CD4-positive, CD25-positive, alpha-beta regulatory T cell (primary cell): ENCODE measurements around the gene ANK3. TPM values are rescaled to one million over a fixed set of nuclear protein-coding genes. Genes with fewer than 3 reads are reported as not detected.

Source experiments
- ATAC-seq, 2 donors: fragments of 150-1000 bp; cut with Tn5 transposase; one replicate each; pipeline ENCODE4 v1.10.0; 2021; ENCODE audit warnings: low read depth in 2 of 2, moderate number of reproducible peaks in 2 of 2, moderate library complexity in 1 of 2
- DNase-seq, 3 donors: peaks; one replicate each; pipeline versions ENCODE4 v3.0.0 to v3.0.0-alpha.2; 2012 to 2022; ENCODE audit warnings: mixed read lengths in 1 of 3
- H3K27ac ChIP-seq: one replicate; pipeline ENCODE4 v1.7.0; 2013; ENCODE audit warnings: mild to moderate bottlenecking, low read length; ENCODE audit not compliant: insufficient read depth, poor library complexity, severe bottlenecking
- H3K27me3 ChIP-seq: one replicate; pipeline ENCODE4 v1.7.0; 2013; ENCODE audit warnings: low read length; ENCODE audit not compliant: control insufficient read depth, insufficient read depth
- H3K36me3 ChIP-seq: one replicate; pipeline ENCODE4 v1.7.0; 2013; ENCODE audit warnings: mild to moderate bottlenecking, low read length, moderate library complexity; ENCODE audit not compliant: control insufficient read depth, insufficient read depth
- H3K4me1 ChIP-seq: 2 replicates; pipeline ENCODE4 v1.7.0; 2013; ENCODE audit warnings: mild to moderate bottlenecking, low read length; ENCODE audit not compliant: insufficient read depth, control insufficient read depth, poor library complexity, severe bottlenecking
- H3K4me3 ChIP-seq: one replicate; pipeline ENCODE4 v1.7.0; 2013; ENCODE audit warnings: low read depth, mild to moderate bottlenecking, low read length, moderate library complexity
- H3K9me3 ChIP-seq, 2 experiments: 1 replicate in 1 of 2; 2 replicates in 1 of 2; pipeline ENCODE4 v1.7.0; 2013; ENCODE audit warnings: low read length in 2 of 2, mild to moderate bottlenecking in 1 of 2, moderate library complexity in 1 of 2; ENCODE audit not compliant: control insufficient read depth in 2 of 2
- H3K27ac Mint-ChIP-seq, 3 donors: one replicate each; pipeline ENCODE4 v1.8.0; 2020 to 2022; ENCODE audit warnings: mild to moderate bottlenecking in 3 of 3, mixed read lengths in 3 of 3, moderate library complexity in 2 of 3
- H3K27me3 Mint-ChIP-seq: one replicate; pipeline ENCODE4 v1.8.0; 2022; ENCODE audit warnings: mild to moderate bottlenecking, mixed read lengths
- H3K36me3 Mint-ChIP-seq: one replicate; pipeline ENCODE4 v1.8.0; 2020; ENCODE audit warnings: mixed read lengths
- H3K4me1 Mint-ChIP-seq, 4 donors: one replicate each; pipeline ENCODE4 v1.8.0; 2020 to 2022; ENCODE audit warnings: mixed read lengths in 4 of 4, mild to moderate bottlenecking in 1 of 4
- H3K4me3 Mint-ChIP-seq, 4 donors: one replicate each; pipeline ENCODE4 v1.8.0; 2020 to 2022; ENCODE audit warnings: mild to moderate bottlenecking in 4 of 4, mixed read lengths in 4 of 4, moderate library complexity in 3 of 4
- H3K9me3 Mint-ChIP-seq, 7 donors: one replicate each; pipeline ENCODE4 v1.8.0; 2020 to 2022; ENCODE audit warnings: mixed read lengths in 7 of 7, mild to moderate bottlenecking in 3 of 7, moderate library complexity in 2 of 7
- polyA plus RNA-seq, 4 donors: library from polyadenylated mRNA; unstranded; fragments of 300-500 nt; fragmentation: Illumina TruSeq; gene quantifications; one replicate each; pipeline ENCODE4 v1.2.3, GENCODE V29; 2021
- total RNA-seq: library from RNA; stranded (reverse); gene quantifications from one replicate; pipeline ENCODE4 v1.2.3, GENCODE V29; 2022

The ANK3 gene
- total and polyA plus RNA-seq, 5 donors from 2014 or later = 1.8 to 32.6 (median 3.1) TPM

- H3K27ac ChIP-seq = no peak overlapping the region
- H3K9me3 Mint-ChIP-seq = peaks cover 0 to 1% (median 0%) of the 10 kb centered on the region in 7 donors
- H3K27me3 ChIP-seq = no peaks in the 10 kb centered on the region
- no peaks in the 10 kb centered on the region for H3K4me1 Mint-ChIP-seq
- no peaks in the 10 kb centered on the region for H3K36me3 ChIP-seq
- H3K4me3 ChIP-seq = no peak overlapping the region
- peak; percentile 1 to 66 (median 24) for DNase-seq
- no peaks in the 10 kb centered on the region for H3K36me3 Mint-ChIP-seq
- ATAC-seq = peak in 1 of 2 donors; percentile 37
- H3K9me3 ChIP-seq = no peaks in the 10 kb centered on the region
- H3K4me3 Mint-ChIP-seq = no peak overlapping the region
- no peaks in the 10 kb centered on the region for H3K27me3 Mint-ChIP-seq
- H3K4me1 ChIP-seq = no peaks in the 10 kb centered on the region
- H3K27ac Mint-ChIP-seq = no peak overlapping the region
Measured at GRCh38 chr10:60032723-60033122, 357.0 kb downstream of the ANK3 start.

DNA sequence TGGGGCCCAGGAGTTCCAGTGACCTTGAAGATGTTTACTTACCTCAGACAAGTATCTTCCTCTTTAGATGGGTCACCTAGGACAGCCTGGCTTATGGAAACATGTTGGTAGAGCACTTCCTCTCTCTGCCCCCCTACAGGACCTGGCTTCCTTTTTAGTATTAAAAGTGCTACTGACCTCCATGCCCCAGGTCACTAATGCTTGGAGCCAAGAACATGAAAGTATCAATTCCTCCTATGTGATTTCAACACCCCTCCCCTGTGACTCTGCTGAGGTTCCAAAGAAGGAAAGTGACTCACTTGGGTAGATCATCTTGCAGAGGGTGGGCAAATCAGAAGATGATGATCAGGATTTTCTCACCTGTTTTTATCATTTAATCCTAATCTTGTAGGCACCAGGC, 358.0 kb downstream of the ANK3 start:
- Histone ChIP-seq H3K4me1 (no peaks in the 10 kb centered on the region), H3K27me3 (no peaks in the 10 kb centered on the region), H3K4me3 (no peak overlapping the region), H3K27ac (no peak overlapping the region), H3K9me3 (no peaks in the 10 kb centered on the region), H3K36me3 (no peaks in the 10 kb centered on the region)
- peak in 1 of 2 donors; percentile 40 for ATAC-seq
- DNase-seq = no peak
- H3K4me1 Mint-ChIP-seq = no peaks in the 10 kb centered on the region
- H3K27me3 Mint-ChIP-seq = no peaks in the 10 kb centered on the region
- no peak overlapping the region for H3K27ac Mint-ChIP-seq
- no peaks in the 10 kb centered on the region for H3K36me3 Mint-ChIP-seq
- peaks cover 0 to 1% (median 0%) of the 10 kb centered on the region in 7 donors for H3K9me3 Mint-ChIP-seq
- H3K4me3 Mint-ChIP-seq = no peak overlapping the region

DNA sequence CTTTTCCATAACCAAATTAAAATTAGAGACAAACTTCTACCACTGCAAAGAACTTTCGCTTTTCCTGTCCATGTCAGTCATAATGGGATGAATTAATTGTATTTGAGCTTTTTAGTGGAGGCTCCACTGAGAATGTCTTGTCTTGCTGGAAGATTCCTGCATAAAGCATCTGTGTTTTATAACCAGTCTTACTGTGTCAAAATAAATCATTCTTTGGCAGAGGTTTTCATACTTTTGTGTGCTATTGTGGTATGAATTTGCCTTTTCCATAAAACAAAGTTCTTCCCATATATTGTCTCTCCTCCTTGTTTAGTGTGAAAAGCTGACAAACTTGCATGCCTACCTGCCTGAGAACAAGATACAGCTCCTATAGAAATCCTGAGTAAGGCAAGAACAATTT, 358.5 kb downstream of the ANK3 start:
- H3K4me3 Mint-ChIP-seq = no peak overlapping the region
- H3K27ac ChIP-seq = no peak overlapping the region

GRCh38 chr10:60029475-60029874, 360.2 kb downstream of the ANK3 start:
- Histone ChIP-seq H3K9me3 (no peaks in the 10 kb centered on the region), H3K36me3 (no peaks in the 10 kb centered on the region), H3K27me3 (no peaks in the 10 kb centered on the region), H3K27ac (no peak overlapping the region), H3K4me3 (no peak overlapping the region), H3K4me1 (no peaks in the 10 kb centered on the region)
- Mint-ChIP-seq H3K36me3 (no peaks in the 10 kb centered on the region), H3K27ac (no peak overlapping the region), H3K4me3 (no peak overlapping the region), H3K4me1 (no peaks in the 10 kb centered on the region), H3K27me3 (peaks cover under 1% of the 10 kb centered on the region), H3K9me3 (peaks cover 0 to 1% (median 0%) of the 10 kb centered on the region in 7 donors)
- ATAC-seq = no peak
- no peak for DNase-seq

More for the DNA sequence above, 358.5 kb downstream of the ANK3 start:
- ATAC-seq = no peak
- Histone ChIP-seq H3K27me3 (no peaks in the 10 kb centered on the region), H3K4me3 (no peak overlapping the region), H3K36me3 (no peaks in the 10 kb centered on the region), H3K4me1 (no peaks in the 10 kb centered on the region), H3K9me3 (no peaks in the 10 kb centered on the region)
- Mint-ChIP-seq H3K27ac (no peak overlapping the region), H3K27me3 (no peaks in the 10 kb centered on the region), H3K4me1 (no peaks in the 10 kb centered on the region), H3K36me3 (no peaks in the 10 kb centered on the region), H3K9me3 (peaks cover 0 to 1% (median 0%) of the 10 kb centered on the region in 7 donors)
- no peak for DNase-seq

GRCh38 chr10:60028081-60028480, 361.6 kb downstream of the ANK3 start:
- H3K4me1 Mint-ChIP-seq = no peaks in the 10 kb centered on the region
- Histone ChIP-seq H3K9me3 (no peaks in the 10 kb centered on the region), H3K36me3 (no peaks in the 10 kb centered on the region), H3K4me3 (no peak overlapping the region), H3K4me1 (no peaks in the 10 kb centered on the region), H3K27ac (no peak overlapping the region), H3K27me3 (no peaks in the 10 kb centered on the region)
- no peak overlapping the region for H3K27ac Mint-ChIP-seq
- H3K36me3 Mint-ChIP-seq = no peaks in the 10 kb centered on the region
- no peak for DNase-seq
- peaks cover 6% of the 10 kb centered on the region for H3K27me3 Mint-ChIP-seq
- no peak for ATAC-seq
- H3K4me3 Mint-ChIP-seq = no peak overlapping the region
- peaks cover 0 to 1% (median 0%) of the 10 kb centered on the region in 7 donors for H3K9me3 Mint-ChIP-seq

- H3K27ac ChIP-seq = no peak overlapping the region
- no peak for DNase-seq
- no peak overlapping the region for H3K4me3 ChIP-seq
- H3K27me3 Mint-ChIP-seq = peaks cover 6% of the 10 kb centered on the region
- H3K4me1 ChIP-seq = no peaks in the 10 kb centered on the region
- H3K27ac Mint-ChIP-seq = no peak overlapping the region
- H3K36me3 ChIP-seq = no peaks in the 10 kb centered on the region
- H3K4me1 Mint-ChIP-seq = no peaks in the 10 kb centered on the region
- H3K27me3 ChIP-seq = no peaks in the 10 kb centered on the region
- H3K4me3 Mint-ChIP-seq = no peak overlapping the region
- H3K9me3 ChIP-seq = no peaks in the 10 kb centered on the region
- H3K36me3 Mint-ChIP-seq = no peaks in the 10 kb centered on the region
- no peaks in the 10 kb centered on the region for H3K9me3 Mint-ChIP-seq
- no peak for ATAC-seq
Measured at GRCh38 chr10:60025279-60025678, 364.4 kb downstream of the ANK3 start.

DNA sequence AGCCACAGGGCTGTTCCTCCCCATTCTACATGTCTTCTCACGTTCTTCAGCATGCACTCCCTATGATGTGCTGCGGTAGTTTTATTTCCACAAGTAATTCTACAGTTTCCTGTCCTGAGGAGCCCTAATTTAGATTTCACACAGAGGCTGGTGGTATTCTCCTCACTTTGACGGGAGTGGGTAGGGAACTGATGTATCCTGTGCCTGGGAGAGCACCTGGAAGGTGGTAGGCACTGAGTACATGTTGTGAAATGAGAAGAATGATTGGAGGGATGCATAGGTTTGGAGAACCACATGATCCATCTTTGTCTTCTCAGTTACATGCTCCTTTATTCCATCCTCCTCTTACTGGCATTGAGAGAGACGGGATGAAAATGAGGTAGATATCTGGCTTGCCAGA, 365.2 kb downstream of the ANK3 start:
- no peaks in the 10 kb centered on the region for H3K4me1 Mint-ChIP-seq
- H3K27me3 Mint-ChIP-seq = peaks cover 6% of the 10 kb centered on the region
- Histone ChIP-seq H3K27me3 (no peaks in the 10 kb centered on the region), H3K27ac (no peak overlapping the region), H3K36me3 (no peaks in the 10 kb centered on the region), H3K4me1 (no peaks in the 10 kb centered on the region), H3K9me3 (no peaks in the 10 kb centered on the region), H3K4me3 (no peak overlapping the region)
- no peaks in the 10 kb centered on the region for H3K36me3 Mint-ChIP-seq
- DNase-seq (no peak), ATAC-seq (no peak)
- no peak overlapping the region for H3K4me3 Mint-ChIP-seq
- H3K9me3 Mint-ChIP-seq = no peaks in the 10 kb centered on the region
- no peak overlapping the region for H3K27ac Mint-ChIP-seq

- Mint-ChIP-seq H3K27ac (no peak overlapping the region), H3K9me3 (no peaks in the 10 kb centered on the region), H3K36me3 (no peaks in the 10 kb centered on the region), H3K4me3 (no peak overlapping the region), H3K4me1 (no peaks in the 10 kb centered on the region), H3K27me3 (peaks cover 6% of the 10 kb centered on the region)
- H3K9me3 ChIP-seq = no peaks in the 10 kb centered on the region
- ATAC-seq (no peak), DNase-seq (no peak)
- no peaks in the 10 kb centered on the region for H3K27me3 ChIP-seq
- H3K4me3 ChIP-seq = no peak overlapping the region
- no peak overlapping the region for H3K27ac ChIP-seq
- H3K36me3 ChIP-seq = no peaks in the 10 kb centered on the region
- no peaks in the 10 kb centered on the region for H3K4me1 ChIP-seq
Measured at GRCh38 chr10:60023155-60023877, 366.4 kb downstream of the ANK3 start.
